K562 (cell line): ENCODE results near the gene CXCR3. TPM values are rescaled to one million over a fixed set of nuclear protein-coding genes. Genes with fewer than 3 reads are reported as not detected.
A peak's percentile ranks its signal among the peaks of the same experiment; 100 is the strongest.
"Not testable (repeated sequence)": the region's sequence is repeated elsewhere in the genome, so short reads cannot be mapped to it uniquely, and the experiment has no call there.

Experiments used
- ATAC-seq: fragments of 200-7000 bp; cut with Tn5 transposase; 3 replicates; pipeline ENCODE4 v1.9.1; 2020; ENCODE audit warnings: moderate library complexity
- BruUV-seq: library from RNA; stranded (reverse); fragments of 400-500 nt; replicated peaks from 2 replicates; lab custom pipeline; 2021; lab: Mats Ljungman, UMichigan
- CTCF ChIA-PET: fragments of 300-600 bp; formaldehyde crosslinking; extraction: SDS; loops from one replicate; lab custom pipeline; 2021; ENCODE audit warnings: low intra/inter-chr PET ratio; lab: Yijun Ruan, JAX
- POLR2A ChIA-PET: fragments of 300-600, 350-650 bp; sonication (Branson Sonifier 250); formaldehyde crosslinking; extraction: SDS; loops from one replicate; lab custom pipeline; 2021; ENCODE audit warnings: antibody characterized with exemption, inconsistent platforms; lab: Yijun Ruan, JAX
- DNase-seq, 4 experiments: peaks; one replicate each; pipeline versions ENCODE4 v3.0.0 to v3.0.0-alpha.2; 2011 to 2018; ENCODE audit warnings: low spot score in 3 of 4, mixed read lengths in 3 of 4; ENCODE audit errors: extremely low read depth in 1 of 4
- FAIRE-seq: peaks from 2 replicates; lab custom pipeline; 2011; peaks lifted over from hg19 to GRCh38; lab: Jason Lieb, UNC
- H2AFZ ChIP-seq: 2 replicates; pipeline ENCODE4 v1.6.0; 2011; ENCODE audit warnings: low read depth, low read length, control low read depth, inconsistent platforms
- H3K27ac ChIP-seq: fragments of 200-600 bp; 3 replicates; pipeline ENCODE4 v1.8.0; 2011; ENCODE audit warnings: low read depth, mild to moderate bottlenecking, control low read depth, inconsistent platforms, low read length, moderate library complexity, mixed read lengths; ENCODE audit errors: extremely low read depth
- H3K27me3 ChIP-seq, 2 experiments: fragments of 300-600 bp in 1 of 2; 2 replicates in 1 of 2; 3 replicates in 1 of 2; pipeline versions ENCODE4 v1.6.0 to v1.8.0; 2011; ENCODE audit warnings: inconsistent platforms in 2 of 2, low read length in 2 of 2, mild to moderate bottlenecking in 1 of 2, mixed read lengths in 1 of 2, moderate library complexity in 1 of 2; ENCODE audit not compliant: control insufficient read depth in 2 of 2, insufficient read depth in 2 of 2
- H3K36me3 ChIP-seq: fragments of 300-600 bp; 3 replicates; pipeline ENCODE4 v1.8.0; 2011; ENCODE audit warnings: mild to moderate bottlenecking, low read length, inconsistent platforms; ENCODE audit not compliant: control insufficient read depth, insufficient read depth
- H3K4me1 ChIP-seq, 2 experiments: fragments of 200-600 bp in 1 of 2; replicated peaks in 1 of 2; 2 replicates in 1 of 2; 3 replicates in 1 of 2; pipeline versions ENCODE4 v1.5.1 to v1.8.0; 2011; ENCODE audit warnings: inconsistent platforms in 2 of 2, low read length in 2 of 2, mild to moderate bottlenecking in 1 of 2, mixed read lengths in 1 of 2, moderate library complexity in 1 of 2; ENCODE audit not compliant: control insufficient read depth in 2 of 2, insufficient read depth in 2 of 2
- H3K4me2 ChIP-seq: 2 replicates; pipeline ENCODE4 v1.6.1; 2011; ENCODE audit warnings: low read length, control low read depth, inconsistent platforms, mixed read lengths; ENCODE audit not compliant: insufficient read depth
- H3K4me3 ChIP-seq: fragments of 200-600 bp; sonication (generic), shearing (Covaris generic); 2 replicates; pipeline ENCODE4 v1.5.1; 2016; ENCODE audit warnings: control low read depth, inconsistent platforms
- H3K79me2 ChIP-seq: fragments of 200-600 bp; 3 replicates; pipeline ENCODE4 v1.8.0; 2011; ENCODE audit warnings: low read length, inconsistent platforms; ENCODE audit not compliant: control insufficient read depth, insufficient read depth
- H3K9ac ChIP-seq, 2 experiments: 2 replicates each; pipeline versions ENCODE4 v1.6.0 to v1.6.1; 2011; ENCODE audit warnings: low read depth in 2 of 2, low read length in 2 of 2, control low read depth in 1 of 2, inconsistent platforms in 1 of 2, mild to moderate bottlenecking in 1 of 2, mixed read lengths in 1 of 2; ENCODE audit not compliant: insufficient read depth in 1 of 2
- H3K9me1 ChIP-seq: one replicate; pipeline ENCODE4 v1.6.0; 2011; ENCODE audit warnings: inconsistent platforms, mild to moderate bottlenecking, low read length, moderate library complexity; ENCODE audit not compliant: control insufficient read depth, insufficient read depth
- H3K9me3 ChIP-seq: replicated peaks from 2 replicates; pipeline ENCODE4 v1.5.1; 2011; ENCODE audit warnings: low read depth, low read length, inconsistent platforms; ENCODE audit not compliant: control insufficient read depth, insufficient read depth
- H4K20me1 ChIP-seq: replicated peaks from 2 replicates; pipeline ENCODE4 v1.6.1; 2011; ENCODE audit warnings: low read length, inconsistent platforms, mixed read lengths; ENCODE audit not compliant: control insufficient read depth, insufficient read depth
- CBFA2T3 ChIP-seq: fragments of 450-650 bp; IDR thresholded peaks from 2 replicates; pipeline ENCODE4 v1.6.1; 2017
- CTCF ChIP-seq, 3 experiments: IDR thresholded peaks in 2 of 3; conservative IDR thresholded peaks in 1 of 3; 2 replicates each; pipeline ENCODE4 v1.5.1; 2011 to 2012; ENCODE audit warnings: low read length in 3 of 3, mild to moderate bottlenecking in 3 of 3, control low read depth in 2 of 3, improper control_type of control experiment in 1 of 3, inconsistent platforms in 1 of 3, low read depth in 1 of 3, mixed read lengths in 1 of 3, moderate library complexity in 1 of 3; ENCODE audit not compliant: insufficient read depth in 2 of 3
- EP400 ChIP-seq: fragments of 450-650 bp; IDR thresholded peaks from 2 replicates; pipeline ENCODE4 v1.6.1; 2017; ENCODE audit warnings: antibody characterized with exemption, mild to moderate bottlenecking, moderate library complexity
- MNT ChIP-seq, 2 experiments: fragments of 450-650 bp; conservative IDR thresholded peaks; 2 replicates each; pipeline ENCODE4 v1.6.1; 2017; ENCODE audit warnings: mild to moderate bottlenecking in 2 of 2, moderate library complexity in 2 of 2
- MXI1 ChIP-seq: IDR thresholded peaks from 2 replicates; pipeline ENCODE4 v1.6.1; 2011; ENCODE audit warnings: low read depth, mild to moderate bottlenecking, improper control_type of control experiment, low read length
- SMC3 ChIP-seq: conservative IDR thresholded peaks from 2 replicates; pipeline ENCODE4 v1.6.1; 2011; ENCODE audit warnings: low read depth, low read length, improper control_type of control experiment; ENCODE audit not compliant: insufficient read depth
- SPI1 ChIP-seq: IDR thresholded peaks from 2 replicates; pipeline ENCODE4 v1.6.1; 2011; ENCODE audit warnings: low read depth, low read length, control low read depth, borderline replicate concordance
- TAF15 ChIP-seq: fragments of 200-400 bp; formaldehyde crosslinking; IDR thresholded peaks from 2 replicates; pipeline ENCODE4 v1.6.1; 2017; ENCODE audit warnings: mild to moderate bottlenecking, low read depth, low read length, moderate library complexity
- ZNF592 ChIP-seq: fragments of 450-650 bp; IDR thresholded peaks from 2 replicates; pipeline ENCODE4 v1.6.1; 2017; ENCODE audit warnings: antibody characterized with exemption, mild to moderate bottlenecking
- WGBS: fragments of 100-300 bp; shearing (Covaris generic); methylation state at CpG from one replicate; pipeline ENCODE4 v1.1.6; 2016; ENCODE audit warnings: low coverage, mixed read lengths; ENCODE audit not compliant: insufficient coverage; ENCODE audit errors: missing lambda C conversion rate; 5-methylcytosine and 5-hydroxymethylcytosine counted together
- in situ Hi-C: fragments of 300-500 bp; cut with MboI; formaldehyde crosslinking; loops from 4 replicates; pipeline ENCODE4 v1.15.0; 2018; ENCODE audit warnings: inconsistent platforms, mixed read lengths
- intact Hi-C: fragments of 100-400 bp; cut with micrococcal nuclease; formaldehyde crosslinking; loops from 2 replicates; pipeline ENCODE4 v1.14.2; 2022
- polyA plus RNA-seq, 8 experiments: library from polyadenylated mRNA; depleted of rRNA in 4 of 8; stranded (reverse) in 5 of 8; unstranded in 3 of 8; fragments of >200 nt; fragmentation: Nextera tagmentation in 2 of 8; fragmentation: Illumina TruSeq in 1 of 8; extraction: Ambion mirVana in 2 of 8; extraction: Trizol in 1 of 8; gene quantifications; 2 replicates each; pipeline versions ENCODE4 v1.2.1 to v1.2.3, GENCODE V29; 2011 to 2014; ENCODE audit warnings: inconsistent platforms in 1 of 8, missing spikeins in 1 of 8
- total RNA-seq, 7 experiments: library from RNA; depleted of rRNA in 6 of 7; stranded (reverse); fragments of >200 nt in 6 of 7; fragmentation: Illumina TruSeq in 2 of 7; extraction: Trizol in 2 of 7; gene quantifications; 2 replicates each; pipeline versions ENCODE4 v1.2.1 to v1.2.3, GENCODE V29; 2011 to 2021; ENCODE audit warnings: low replicate concordance in 1 of 7

The CXCR3 gene
- total and polyA plus RNA-seq, 9 of the 15 experiments (the other 6 are each of a cell fraction or from before 2014, with no cell fraction given), result not detected

GRCh38 chrX:71650333-71650969 is 32.1 kb upstream of the CXCR3 start (continued):
- TF ChIP-seq SMC3, result 0 out of 2 replicates have a peak, but pooled peaks have one; percentile 32
- TF ChIP-seq MXI1, result no peak
- TF ChIP-seq CTCF (IDR thresholded peaks at IDR 0.05 in 2 of 3, conservative IDR thresholded peaks at IDR 0.05 in 1 of 3; ENCODE audit: insufficient read depth in 2 of 3, low read depth in 1 of 3, low read length in 3 of 3), result peak; percentile 19 to 50 (median 21); a peak in 3 of 6 replicates
- no peak for TF ChIP-seq TAF15
- 0 out of 2 replicates have a peak, but pooled peaks have one; percentile 2 for TF ChIP-seq SPI1

- H3K4me3 ChIP-seq, H3K4me1 ChIP-seq, H2AFZ ChIP-seq, FAIRE-seq, DNase-seq, H3K9ac ChIP-seq, H4K20me1 ChIP-seq, H3K27me3 ChIP-seq, POLR2A ChIA-PET, H3K9me1 ChIP-seq, BruUV-seq, CTCF ChIA-PET, H3K4me2 ChIP-seq, in situ Hi-C loops, H3K27ac ChIP-seq, H3K9me3 ChIP-seq, ATAC-seq, H3K36me3 ChIP-seq, H3K79me2 ChIP-seq: not testable (repeated sequence)
- TF ChIP-seq ZNF592 (0 out of 2 replicates have a peak, but pooled peaks have one; percentile 20), MNT (conservative IDR thresholded peaks at IDR 0.05) (peak in 1 of 2 experiments; percentile 38; a peak in 1 of 4 replicates), CBFA2T3 (peak; percentile 56; the same call in 1 of the 2 replicates), EP400 (peak; percentile 24; the same call in 1 of the 2 replicates)
- intact Hi-C loops, result loop anchor here (10.0 kb wide), 1 partner anchor 670 kb away; no protein-coding TSS in a partner anchor
- 0% methylated on average over 3 of the region's 6 CpGs for WGBS
Observed at GRCh38 chrX:71644406-71644805, 26.1 kb upstream of the CXCR3 start.
